ENCODE data around the gene ICA1.

Gene ICA1

GRCh38 chr7:8236780-8237407 is 25.1 kb downstream of the ICA1 start:
- TF ChIP-seq CTCF (IDR thresholded peaks at IDR 0.05; ENCODE audit: low read depth, low read length, missing control alignments) = no peak
- no peak for DNase-seq (ENCODE audit: extremely low read depth, low read depth)
- H3K4me3 ChIP-seq (replicated peaks; ENCODE audit: low read depth, low read length) = no peak overlapping the region

GRCh38 chr7:8232999-8233847 is 28.7 kb downstream of the ICA1 start:
- no peak overlapping the region for H3K4me3 ChIP-seq (replicated peaks; ENCODE audit: low read depth, low read length)
- TF ChIP-seq CTCF (IDR thresholded peaks at IDR 0.05; ENCODE audit: low read depth, low read length, missing control alignments) = no peak
- no peak for DNase-seq (ENCODE audit: extremely low read depth, low read depth)

- TF ChIP-seq CTCF (IDR thresholded peaks at IDR 0.05; ENCODE audit: low read depth, low read length, missing control alignments) = no peak
- no peak for DNase-seq (ENCODE audit: extremely low read depth, low read depth)
- H3K4me3 ChIP-seq (replicated peaks; ENCODE audit: low read depth, low read length) = no peak overlapping the region
These were observed 32.0 kb downstream of the ICA1 start for GRCh38 chr7:8229927-8230326.

- no peak for TF ChIP-seq CTCF (IDR thresholded peaks at IDR 0.05; ENCODE audit: low read depth, low read length, missing control alignments)
- no peak overlapping the region for H3K4me3 ChIP-seq (replicated peaks; ENCODE audit: low read depth, low read length)
- no peak for DNase-seq (ENCODE audit: extremely low read depth, low read depth)
These were observed 32.9 kb downstream of the ICA1 start for GRCh38 chr7:8228766-8229674.

GRCh38 chr7:8228068-8228467 is 33.9 kb downstream of the ICA1 start:
- DNase-seq (ENCODE audit: extremely low read depth, low read depth) = no peak
- H3K4me3 ChIP-seq (replicated peaks; ENCODE audit: low read depth, low read length) = no peak overlapping the region
- TF ChIP-seq CTCF (IDR thresholded peaks at IDR 0.05; ENCODE audit: low read depth, low read length, missing control alignments) = no peak

- DNase-seq (ENCODE audit: extremely low read depth, low read depth) = no peak
- TF ChIP-seq CTCF (IDR thresholded peaks at IDR 0.05; ENCODE audit: low read depth, low read length, missing control alignments) = no peak
- H3K4me3 ChIP-seq (replicated peaks; ENCODE audit: low read depth, low read length) = no peak overlapping the region
These were observed 34.7 kb downstream of the ICA1 start for GRCh38 chr7:8227261-8227660.

Measured in HFF-Myc (cell line).